ENCODE results near the gene SH3BP2.
"Not testable (repeated sequence)": the region's sequence is repeated elsewhere in the genome, so short reads cannot be mapped to it uniquely, and the experiment has no call there.

SH3BP2 gene

GRCh38 chr4:2763511-2763967 is 29.3 kb upstream of the SH3BP2 start:
- no peak for DNase-seq

GRCh38 chr4:2765832-2766526 is 26.9 kb upstream of the SH3BP2 start:
- no peak for DNase-seq

- no peak for DNase-seq
Observed at GRCh38 chr4:2767046-2767704, 25.7 kb upstream of the SH3BP2 start.

GRCh38 chr4:2767705-2768074 is 25.2 kb upstream of the SH3BP2 start:
- DNase-seq: no peak

GRCh38 chr4:2768124-2768523 is 24.8 kb upstream of the SH3BP2 start:
- DNase-seq: no peak

- no peak for DNase-seq
Observed at GRCh38 chr4:2768921-2769336, 24.0 kb upstream of the SH3BP2 start.

- DNase-seq: no peak
Observed at GRCh38 chr4:2771264-2771663, 21.6 kb upstream of the SH3BP2 start.

GRCh38 chr4:2780643-2781042 is 12.2 kb upstream of the SH3BP2 start:
- not testable (repeated sequence) for DNase-seq

GRCh38 chr4:2781911-2782310 is 11.0 kb upstream of the SH3BP2 start:
- no peak for DNase-seq

- no peak for DNase-seq
Observed at GRCh38 chr4:2783790-2784189, 9.1 kb upstream of the SH3BP2 start.

- no peak for DNase-seq
Observed at GRCh38 chr4:2785613-2786012, 7.3 kb upstream of the SH3BP2 start.

GRCh38 chr4:2786152-2786671 is 6.7 kb upstream of the SH3BP2 start:
- no peak for DNase-seq

- DNase-seq: no peak
Observed at GRCh38 chr4:2786794-2787229, 6.1 kb upstream of the SH3BP2 start.

GRCh38 chr4:2787230-2788100 is 5.4 kb upstream of the SH3BP2 start:
- DNase-seq: no peak

GRCh38 chr4:2788101-2788500 is 4.8 kb upstream of the SH3BP2 start:
- no peak for DNase-seq

- no peak for DNase-seq
Observed at GRCh38 chr4:2788532-2789103, 4.3 kb upstream of the SH3BP2 start.

- DNase-seq: no peak
Observed at GRCh38 chr4:2789351-2789750, 3.5 kb upstream of the SH3BP2 start.

- no peak for DNase-seq
Observed at GRCh38 chr4:2789793-2790582, 2.9 kb upstream of the SH3BP2 start.

- no peak for DNase-seq
Observed at GRCh38 chr4:2790583-2791517, 2.0 kb upstream of the SH3BP2 start.

- DNase-seq: no peak
Observed at GRCh38 chr4:2791518-2792395, 1.1 kb upstream of the SH3BP2 start.
